ENCODE data around the gene MTG1.
"Not testable (repeated sequence)": the region's sequence is repeated elsewhere in the genome, so short reads cannot be mapped to it uniquely, and the experiment has no call there.

DNA sequence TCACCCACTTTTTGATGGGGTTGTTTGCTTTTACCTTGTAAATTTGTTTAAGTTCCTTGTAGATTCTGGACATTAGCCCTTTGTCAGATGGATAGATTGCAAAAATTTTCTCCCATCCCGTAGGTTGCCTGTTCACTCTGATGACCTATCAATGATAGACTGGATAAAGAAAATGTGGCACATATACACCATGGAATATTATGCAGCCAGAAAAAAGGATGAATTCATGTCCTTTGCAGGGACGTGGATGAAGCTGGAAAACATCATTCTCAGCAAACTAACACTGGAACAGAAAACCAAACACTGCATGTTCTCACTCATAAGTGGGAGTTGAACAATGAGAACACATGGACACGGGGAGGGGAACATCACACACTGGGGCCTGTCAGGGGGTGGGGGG lies 75.2 kb downstream of the MTG1 start:
- not testable (repeated sequence) for TF ChIP-seq POLR2AphosphoS5 (IDR thresholded peaks at IDR 0.05)
- TF ChIP-seq, protein P1, sequence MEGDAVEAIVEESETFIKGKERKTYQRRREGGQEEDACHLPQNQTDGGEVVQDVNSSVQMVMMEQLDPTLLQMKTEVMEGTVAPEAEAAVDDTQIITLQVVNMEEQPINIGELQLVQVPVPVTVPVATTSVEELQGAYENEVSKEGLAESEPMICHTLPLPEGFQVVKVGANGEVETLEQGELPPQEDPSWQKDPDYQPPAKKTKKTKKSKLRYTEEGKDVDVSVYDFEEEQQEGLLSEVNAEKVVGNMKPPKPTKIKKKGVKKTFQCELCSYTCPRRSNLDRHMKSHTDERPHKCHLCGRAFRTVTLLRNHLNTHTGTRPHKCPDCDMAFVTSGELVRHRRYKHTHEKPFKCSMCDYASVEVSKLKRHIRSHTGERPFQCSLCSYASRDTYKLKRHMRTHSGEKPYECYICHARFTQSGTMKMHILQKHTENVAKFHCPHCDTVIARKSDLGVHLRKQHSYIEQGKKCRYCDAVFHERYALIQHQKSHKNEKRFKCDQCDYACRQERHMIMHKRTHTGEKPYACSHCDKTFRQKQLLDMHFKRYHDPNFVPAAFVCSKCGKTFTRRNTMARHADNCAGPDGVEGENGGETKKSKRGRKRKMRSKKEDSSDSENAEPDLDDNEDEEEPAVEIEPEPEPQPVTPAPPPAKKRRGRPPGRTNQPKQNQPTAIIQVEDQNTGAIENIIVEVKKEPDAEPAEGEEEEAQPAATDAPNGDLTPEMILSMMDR (IDR thresholded peaks at IDR 0.05), result not testable (repeated sequence)

Data from sigmoid colon (tissue), 4 donors.